Endometrial microvascular endothelial cells (primary cell): ENCODE results near the gene SHANK3. TPM values are rescaled to one million over a fixed set of nuclear protein-coding genes. Genes with fewer than 3 reads are reported as not detected.

Experiments used
- in situ Hi-C: cut with HindIII; loops from 2 replicates; pipeline ENCODE4 v1.10.0; 2017; ENCODE audit warnings: low sequenced_read_pairs, low pct_unique_long_range_greater_than_20kb; ENCODE audit errors: inconsistent ontology term
- total RNA-seq: library from RNA; depleted of rRNA; stranded (reverse); fragments of >200 nt; gene quantifications from one replicate; pipeline ENCODE4 v1.2.3, GENCODE V29; 2015; ENCODE audit errors: inconsistent ontology term

Gene SHANK3
- total RNA-seq, 1 donor from 2014 or later: 22.2 TPM

GRCh38 chr22:50676180-50676636 lies 3.6 kb downstream of the SHANK3 start:
- in situ Hi-C loops: no loop called here

GRCh38 chr22:50676661-50677492 lies 4.3 kb downstream of the SHANK3 start:
- in situ Hi-C loops: no loop called here

GRCh38 chr22:50677493-50678217 lies 5.0 kb downstream of the SHANK3 start:
- in situ Hi-C loops: no loop called here

GRCh38 chr22:50678218-50678650 lies 5.6 kb downstream of the SHANK3 start:
- in situ Hi-C loops: no loop called here

GRCh38 chr22:50678651-50679521 lies 6.3 kb downstream of the SHANK3 start:
- in situ Hi-C loops: no loop called here

GRCh38 chr22:50683086-50683993 lies 10.7 kb downstream of the SHANK3 start:
- in situ Hi-C loops: no loop called here

GRCh38 chr22:50683994-50684371 lies 11.4 kb downstream of the SHANK3 start:
- in situ Hi-C loops: no loop called here

GRCh38 chr22:50684501-50684900 lies 11.9 kb downstream of the SHANK3 start:
- in situ Hi-C loops: no loop called here

GRCh38 chr22:50684986-50685385 lies 12.4 kb downstream of the SHANK3 start:
- in situ Hi-C loops: no loop called here

GRCh38 chr22:50686794-50687193 lies 14.2 kb downstream of the SHANK3 start:
- in situ Hi-C loops: no loop called here

GRCh38 chr22:50687829-50688228 lies 15.2 kb downstream of the SHANK3 start:
- in situ Hi-C loops: no loop called here

GRCh38 chr22:50688448-50688847 lies 15.8 kb downstream of the SHANK3 start:
- in situ Hi-C loops: no loop called here

- in situ Hi-C loops: no loop called here
These were observed 18.9 kb downstream of the SHANK3 start for GRCh38 chr22:50691521-50691920.

- in situ Hi-C loops: no loop called here
These were observed 20.8 kb downstream of the SHANK3 start for GRCh38 chr22:50693462-50693861.

- in situ Hi-C loops: no loop called here
These were observed 21.5 kb downstream of the SHANK3 start for GRCh38 chr22:50694099-50694605.

- in situ Hi-C loops: no loop called here
These were observed 22.3 kb downstream of the SHANK3 start for GRCh38 chr22:50694766-50695420.

GRCh38 chr22:50695421-50696250 lies 23.0 kb downstream of the SHANK3 start:
- in situ Hi-C loops: no loop called here
